KMS-11 (cell line): ENCODE results near the gene PTMS.

Experiments used
- H2AFZ ChIP-seq: fragments of 200-600 bp; sonication (generic); 2 replicates; pipeline ENCODE4 v1.6.1; 2016; ENCODE audit warnings: antibody characterized with exemption, mixed run types, low read depth
- H3K27ac ChIP-seq: fragments of 200-600 bp; sonication (generic); 2 replicates; pipeline ENCODE4 v1.6.1; 2016; ENCODE audit warnings: mild to moderate bottlenecking, mixed run types
- H3K27me3 ChIP-seq: fragments of 200-600 bp; sonication (generic); 2 replicates; pipeline ENCODE4 v1.6.1; 2017; ENCODE audit warnings: mild to moderate bottlenecking, low read depth, mixed run types, moderate library complexity; ENCODE audit not compliant: insufficient read depth
- H3K36me3 ChIP-seq: fragments of 200-600 bp; sonication (generic); 2 replicates; pipeline ENCODE4 v1.6.1; 2017; ENCODE audit warnings: mild to moderate bottlenecking, mixed run types; ENCODE audit not compliant: insufficient read depth
- H3K4me1 ChIP-seq: fragments of 200-600 bp; sonication (generic); 2 replicates; pipeline ENCODE4 v1.6.1; 2016; ENCODE audit warnings: mild to moderate bottlenecking, low read depth, mixed run types; ENCODE audit not compliant: poor library complexity, severe bottlenecking
- H3K4me2 ChIP-seq: fragments of 200-600 bp; sonication (generic); 2 replicates; pipeline ENCODE4 v1.7.0; 2016; ENCODE audit warnings: mild to moderate bottlenecking, mixed run types
- H3K4me3 ChIP-seq: fragments of 200-600 bp; sonication (generic); IDR thresholded peaks from 2 replicates; pipeline ENCODE4 v1.6.1; 2017; ENCODE audit warnings: low read depth, low read length, mixed read lengths; ENCODE audit not compliant: insufficient read depth
- H3K79me2 ChIP-seq: fragments of 200-600 bp; sonication (generic); 2 replicates; pipeline ENCODE4 v1.6.1; 2016; ENCODE audit warnings: low read depth, mixed run types; ENCODE audit not compliant: insufficient read depth
- H3K9ac ChIP-seq: fragments of 200-600 bp; sonication (generic); 2 replicates; pipeline ENCODE4 v1.6.1; 2016; ENCODE audit warnings: mild to moderate bottlenecking, mixed run types
- H4K20me1 ChIP-seq: fragments of 200-600 bp; sonication (generic); 2 replicates; pipeline ENCODE4 v1.6.1; 2016; ENCODE audit warnings: mild to moderate bottlenecking, mixed run types; ENCODE audit not compliant: insufficient read depth
- CTCF ChIP-seq: fragments of 200-600 bp; sonication (generic); conservative IDR thresholded peaks from 2 replicates; pipeline ENCODE4 v1.6.1; 2017; ENCODE audit warnings: low read depth, mild to moderate bottlenecking, antibody characterized with exemption, low read length, moderate library complexity, mixed read lengths

PTMS gene

DNA sequence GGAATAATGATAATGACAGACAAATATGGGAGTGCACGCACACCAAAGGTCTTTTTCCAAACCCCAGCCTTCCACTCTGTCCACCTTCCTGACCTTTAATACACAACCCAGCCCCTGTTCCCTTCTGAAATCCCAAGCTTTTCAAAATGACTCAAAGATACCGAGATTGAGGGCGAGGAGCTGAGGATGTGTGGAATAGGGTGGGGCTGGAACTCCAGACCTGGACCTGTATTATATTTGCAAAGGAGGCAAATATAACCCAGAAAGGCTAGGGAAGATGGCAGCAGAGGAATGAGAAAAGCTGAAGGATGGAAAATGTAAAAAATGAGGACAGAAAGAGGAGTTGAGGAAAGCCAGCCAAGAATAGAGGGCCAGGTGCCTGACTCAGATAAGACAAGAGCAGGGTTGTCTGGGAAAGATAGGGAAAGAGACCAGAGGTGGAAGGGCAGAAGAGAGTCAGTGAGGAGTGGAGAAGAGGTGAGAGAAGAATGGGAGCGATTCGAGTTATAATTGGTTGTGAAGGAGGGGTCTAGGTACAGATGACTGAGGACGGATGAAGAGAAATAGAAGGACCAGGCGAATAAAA lies 1.0 kb upstream of the PTMS start:
- peak overlapping the region; percentile 59; the same call in 1 of the 2 replicates for H3K4me2 ChIP-seq
- H3K4me1 ChIP-seq, result peaks cover 27% of the 10 kb centered on the region
- H3K4me3 ChIP-seq, result no peak overlapping the region
- no peak overlapping the region for H3K9ac ChIP-seq
- peaks cover 10% of the 10 kb centered on the region; the same call in 1 of the 2 replicates for H3K27me3 ChIP-seq
- no peaks in the 10 kb centered on the region for H3K79me2 ChIP-seq
- H4K20me1 ChIP-seq, result no peaks in the 10 kb centered on the region
- H3K36me3 ChIP-seq, result no peaks in the 10 kb centered on the region
- no peak overlapping the region for H2AFZ ChIP-seq
- no peak for TF ChIP-seq CTCF
- no peak overlapping the region for H3K27ac ChIP-seq

DNA sequence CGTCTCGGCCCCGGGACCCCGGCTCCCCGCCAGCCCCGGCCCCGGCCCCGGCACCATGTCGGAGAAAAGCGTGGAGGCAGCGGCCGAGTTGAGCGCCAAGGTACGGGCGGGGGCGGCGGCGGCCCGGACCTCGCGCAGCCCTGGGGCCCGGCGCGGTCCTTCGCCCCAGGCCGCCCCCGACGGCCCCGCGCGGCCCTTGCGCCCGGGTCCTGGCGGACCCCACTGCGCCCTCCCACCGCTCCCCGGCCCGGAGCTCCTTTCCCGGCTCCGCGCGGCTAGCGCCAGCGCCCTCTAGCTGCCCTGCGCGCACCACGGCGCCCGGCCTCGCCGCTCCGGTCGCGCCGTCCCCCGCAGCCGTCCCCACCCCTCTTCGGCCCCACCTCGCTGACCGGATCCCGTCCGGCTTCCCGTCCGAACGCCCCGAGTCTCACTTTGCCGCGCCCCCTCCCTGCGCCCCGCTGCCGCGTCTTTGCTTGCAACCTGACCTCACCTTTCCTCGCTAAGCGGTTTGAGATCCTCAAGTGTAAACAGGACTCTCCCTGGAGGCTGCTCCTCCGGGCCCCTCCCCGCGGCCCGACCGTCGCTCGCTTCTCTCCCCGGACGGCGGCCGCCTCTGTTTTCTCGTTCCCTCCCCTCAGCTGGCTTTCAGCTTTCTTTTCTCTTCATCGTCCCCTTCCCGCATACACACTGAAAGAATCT lies 637 bp downstream of the PTMS start:
- no peak overlapping the region for H3K4me3 ChIP-seq
- no peak overlapping the region for H3K27ac ChIP-seq
- H3K9ac ChIP-seq, result peak overlapping the region; percentile 32; the same call in 1 of the 2 replicates
- H3K27me3 ChIP-seq, result peaks cover 10% of the 10 kb centered on the region; the same call in 1 of the 2 replicates
- no peaks in the 10 kb centered on the region for H3K36me3 ChIP-seq
- peak overlapping the region; percentile 68 for H3K4me2 ChIP-seq
- peak; percentile 36; the same call in 1 of the 2 replicates for TF ChIP-seq CTCF
- H3K4me1 ChIP-seq, result peaks cover 27% of the 10 kb centered on the region
- peak overlapping the region; percentile 81 for H2AFZ ChIP-seq
- H4K20me1 ChIP-seq, result no peaks in the 10 kb centered on the region
- no peaks in the 10 kb centered on the region for H3K79me2 ChIP-seq

DNA sequence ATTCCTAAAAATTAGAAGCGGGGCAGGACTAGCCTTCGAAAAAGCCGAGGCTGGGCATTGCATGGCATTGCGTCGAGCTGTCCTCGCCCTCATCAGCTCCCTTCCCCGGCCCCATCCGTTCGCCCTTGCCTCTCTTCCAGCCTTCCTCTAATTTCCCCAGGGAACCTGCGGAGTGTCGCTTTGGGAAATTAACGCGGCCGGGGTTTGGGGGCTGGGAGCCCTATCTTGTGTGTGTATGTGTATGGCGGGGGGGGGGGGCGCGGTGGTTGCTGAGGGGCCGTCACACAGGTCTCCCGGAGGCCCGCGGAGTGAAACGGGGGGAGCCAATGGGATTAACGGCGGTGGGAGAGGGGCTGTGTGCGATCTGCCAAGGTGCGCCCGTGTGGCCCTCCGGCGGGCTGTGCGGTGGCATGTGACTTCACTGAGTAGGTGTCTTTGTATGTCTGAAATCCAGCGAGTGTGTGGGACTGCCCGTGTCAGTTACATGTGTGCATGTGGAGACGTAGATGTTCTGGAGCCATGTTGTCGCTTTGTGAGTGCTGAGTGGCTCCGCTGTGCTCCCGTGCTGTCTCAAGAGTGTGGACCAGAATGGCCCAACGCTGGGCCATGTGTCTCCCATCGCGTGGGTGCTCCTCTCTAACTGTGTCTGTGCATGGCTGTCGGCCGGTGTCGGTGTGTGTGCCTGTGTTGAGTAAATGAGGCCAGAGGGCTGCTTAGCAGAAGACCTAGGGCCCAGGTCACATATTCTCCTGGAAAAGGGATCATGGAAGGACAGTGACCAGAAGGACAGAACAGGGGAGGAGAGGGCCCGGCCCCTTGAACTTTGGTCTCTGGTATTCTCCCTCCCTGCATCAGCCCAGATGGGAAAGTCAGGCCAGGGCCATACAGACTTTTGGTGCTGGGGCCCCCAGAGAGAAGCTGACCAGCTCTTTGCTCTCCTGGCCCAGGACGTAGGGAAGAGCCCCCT lies 1.5 kb downstream of the PTMS start:
- peaks cover 27% of the 10 kb centered on the region for H3K4me1 ChIP-seq

More for the DNA sequence above, 1.5 kb downstream of the PTMS start:
- H4K20me1 ChIP-seq, result no peaks in the 10 kb centered on the region
- H3K79me2 ChIP-seq, result no peaks in the 10 kb centered on the region
- peak overlapping the region; percentile 68 for H3K4me2 ChIP-seq
- H3K36me3 ChIP-seq, result no peaks in the 10 kb centered on the region
- TF ChIP-seq CTCF, result no peak
- H2AFZ ChIP-seq, result peak overlapping the region; percentile 81
- no peak overlapping the region for H3K27ac ChIP-seq
- peak overlapping the region; percentile 32; the same call in 1 of the 2 replicates for H3K9ac ChIP-seq
- no peak overlapping the region for H3K4me3 ChIP-seq
- peaks cover 10% of the 10 kb centered on the region; the same call in 1 of the 2 replicates for H3K27me3 ChIP-seq
